Activated naive CD8-positive, alpha-beta T cell treated with anti-CD3 and anti-CD28 coated beads for 36 hours (primary cell): ENCODE measurements around the gene ATOX1. TPM values are rescaled to one million over a fixed set of nuclear protein-coding genes. Genes with fewer than 3 reads are reported as not detected.

Source experiments
- DNase-seq: peaks from one replicate; pipeline ENCODE4 v3.0.0; 2021
- H3K27ac Mint-ChIP-seq: one replicate; pipeline ENCODE4 v1.8.0; 2022; ENCODE audit warnings: mild to moderate bottlenecking, moderate library complexity, mixed read lengths
- H3K27me3 Mint-ChIP-seq: one replicate; pipeline ENCODE4 v1.8.0; 2022; ENCODE audit warnings: mild to moderate bottlenecking, mixed read lengths
- H3K36me3 Mint-ChIP-seq: one replicate; pipeline ENCODE4 v1.8.0; 2021; ENCODE audit warnings: mild to moderate bottlenecking, mixed read lengths
- H3K4me1 Mint-ChIP-seq: one replicate; pipeline ENCODE4 v1.8.0; 2021; ENCODE audit warnings: mixed read lengths
- H3K4me3 Mint-ChIP-seq: one replicate; pipeline ENCODE4 v1.8.0; 2022; ENCODE audit warnings: mild to moderate bottlenecking, moderate library complexity, mixed read lengths
- H3K9me3 Mint-ChIP-seq: one replicate; pipeline ENCODE4 v1.8.0; 2022; ENCODE audit warnings: mixed read lengths
- total RNA-seq, 2 experiments: library from RNA; stranded (reverse); gene quantifications; one replicate each; pipeline ENCODE4 v1.2.3, GENCODE V29; 2021

ATOX1 gene
- total RNA-seq, 2 experiments from 2014 or later, result 97.7 to 98.6 TPM

DNA sequence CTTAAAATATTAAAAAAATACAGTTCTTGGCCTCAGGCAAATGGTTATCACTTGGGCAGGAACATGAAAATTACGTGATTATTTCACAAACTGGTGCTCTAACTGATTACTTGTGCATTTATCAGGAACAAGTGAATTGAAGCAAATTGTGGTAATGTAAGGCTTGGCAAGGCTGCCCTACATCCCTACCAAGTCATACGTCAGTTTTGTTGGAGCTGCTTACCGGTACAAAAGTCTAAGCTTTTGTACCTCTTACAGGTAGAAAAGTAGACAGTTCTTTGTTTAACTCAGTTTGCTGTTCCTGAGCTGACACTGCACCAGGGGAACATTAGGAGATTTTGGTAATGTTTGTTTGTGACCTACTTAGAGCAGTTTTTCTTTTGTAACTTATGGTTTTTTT, 15.5 kb upstream of the ATOX1 start:
- Mint-ChIP-seq H3K27ac (peak overlapping the region; percentile 23), H3K27me3 (no peaks in the 10 kb centered on the region), H3K4me3 (peak overlapping the region; percentile 83), H3K36me3 (peaks cover 45% of the 10 kb centered on the region), H3K4me1 (peaks cover 48% of the 10 kb centered on the region), H3K9me3 (no peaks in the 10 kb centered on the region)
- no peak for DNase-seq

DNA sequence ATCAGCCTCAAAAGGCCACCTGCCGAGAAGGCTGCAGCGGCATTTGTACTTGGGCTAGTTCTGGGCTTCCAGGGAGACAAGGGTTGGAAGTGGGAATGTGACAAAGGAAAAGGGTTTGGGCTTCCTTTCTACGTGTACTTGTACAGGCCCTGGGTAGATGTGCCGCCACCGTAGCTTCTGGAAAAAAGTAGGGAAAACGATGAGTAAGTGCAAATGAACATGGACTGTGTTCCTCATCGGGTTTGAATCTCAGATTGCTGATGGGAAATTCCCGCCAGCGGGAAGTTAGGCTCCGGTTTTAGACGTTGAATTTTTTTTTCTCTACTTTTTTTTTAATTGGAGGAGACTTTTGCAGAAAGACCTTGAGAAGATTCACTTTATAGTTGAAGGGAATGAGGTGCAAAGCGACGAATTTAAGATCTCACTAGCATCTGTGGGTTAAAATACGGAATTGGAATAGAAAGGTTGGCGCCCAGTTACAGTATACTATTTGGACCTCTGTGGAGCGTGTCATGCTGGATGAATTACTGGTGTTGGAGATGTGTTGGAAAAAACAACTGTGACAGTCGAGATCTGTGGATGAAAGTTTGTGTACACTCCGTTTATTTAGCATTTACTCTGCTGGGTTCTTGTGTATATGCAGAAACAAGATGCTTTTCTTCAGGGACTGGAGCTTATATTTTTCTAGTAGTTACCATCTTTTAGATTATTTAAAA, 14.6 kb upstream of the ATOX1 start:
- Mint-ChIP-seq H3K4me1 (peaks cover 43% of the 10 kb centered on the region), H3K36me3 (peaks cover 41% of the 10 kb centered on the region), H3K4me3 (peak overlapping the region; percentile 83), H3K27ac (peak overlapping the region; percentile 86), H3K27me3 (no peaks in the 10 kb centered on the region), H3K9me3 (no peaks in the 10 kb centered on the region)
- DNase-seq, result no peak

DNA sequence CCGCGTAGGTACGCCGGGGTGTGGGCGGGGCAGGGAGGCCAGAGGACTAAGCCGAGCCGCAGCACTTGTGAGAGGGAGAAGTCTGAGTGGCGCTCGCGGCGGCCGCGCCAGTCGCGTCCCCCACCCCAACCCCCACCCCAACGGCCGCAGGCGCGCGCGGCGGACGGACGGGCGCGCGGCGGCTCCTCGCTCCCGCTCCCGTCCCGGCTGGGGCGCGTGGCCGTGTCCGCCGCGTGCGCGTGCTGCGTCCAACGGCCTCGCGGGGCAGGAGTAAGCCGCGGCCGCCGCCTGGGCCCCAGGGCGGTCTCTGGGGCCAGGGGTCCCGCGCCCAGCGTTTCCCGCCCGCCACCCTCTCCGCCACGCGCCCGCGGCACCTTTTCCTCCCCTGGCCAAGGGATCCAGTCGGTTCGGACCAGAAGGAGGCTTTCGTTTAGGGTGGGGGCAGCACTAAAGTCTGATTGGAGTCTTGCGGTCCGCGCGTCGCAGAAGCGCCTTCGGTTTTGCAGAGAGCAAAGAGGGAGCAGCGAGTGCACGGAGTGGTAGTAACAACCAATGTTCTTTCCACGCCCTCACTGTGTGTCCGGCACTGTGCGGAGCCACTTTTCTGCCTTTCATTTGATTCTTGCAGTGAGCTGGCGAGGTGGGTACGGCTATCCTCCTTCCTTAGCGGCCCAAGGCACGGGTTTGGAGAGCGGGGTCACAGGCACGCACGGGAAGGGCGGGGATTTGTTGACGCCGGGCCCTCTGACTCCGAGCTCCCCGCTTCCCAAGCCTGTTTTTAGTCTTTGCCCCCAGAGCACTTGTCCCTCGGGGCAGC, 13.8 kb upstream of the ATOX1 start:
- Mint-ChIP-seq H3K36me3 (peaks cover 34% of the 10 kb centered on the region), H3K9me3 (no peaks in the 10 kb centered on the region), H3K4me1 (peaks cover 35% of the 10 kb centered on the region), H3K4me3 (peak overlapping the region; percentile 83), H3K27me3 (no peaks in the 10 kb centered on the region), H3K27ac (peak overlapping the region; percentile 86)
- DNase-seq, result peak; percentile 36

GRCh38 chr5:151771259-151772028, 13.0 kb upstream of the ATOX1 start, which contains the start of gene G3BP1:
G3BP1 (plus strand) TSS chr5:151771954; CDS start chr5:151786621, 14,667 bp downstream.
- H3K9me3 Mint-ChIP-seq, result no peaks in the 10 kb centered on the region

GRCh38 chr5:151770383-151771258, 12.2 kb upstream of the ATOX1 start:
- Mint-ChIP-seq H3K27me3 (no peaks in the 10 kb centered on the region), H3K4me3 (no peak overlapping the region), H3K4me1 (peaks cover 22% of the 10 kb centered on the region), H3K27ac (no peak overlapping the region), H3K9me3 (no peaks in the 10 kb centered on the region), H3K36me3 (peaks cover 25% of the 10 kb centered on the region)
- peak; percentile 79 for DNase-seq

More at GRCh38 chr5:151771259-151772028, 13.0 kb upstream of the ATOX1 start, which contains the start of gene G3BP1:
- H3K27me3 Mint-ChIP-seq, result no peaks in the 10 kb centered on the region
- peak within 1 kb of the TSS; percentile 83 for H3K4me3 Mint-ChIP-seq
- peak within 1 kb of the TSS; percentile 86 for H3K27ac Mint-ChIP-seq
- DNase-seq, result peak; percentile 98
- peaks cover 30% of the 10 kb centered on the region for H3K36me3 Mint-ChIP-seq
- peaks cover 31% of the 10 kb centered on the region for H3K4me1 Mint-ChIP-seq

GRCh38 chr5:151766975-151767374, 8.5 kb upstream of the ATOX1 start:
- no peak for DNase-seq
- Mint-ChIP-seq H3K9me3 (no peaks in the 10 kb centered on the region), H3K27ac (no peak overlapping the region), H3K36me3 (no peaks in the 10 kb centered on the region), H3K4me1 (peaks cover 2% of the 10 kb centered on the region), H3K27me3 (no peaks in the 10 kb centered on the region), H3K4me3 (no peak overlapping the region)

DNA sequence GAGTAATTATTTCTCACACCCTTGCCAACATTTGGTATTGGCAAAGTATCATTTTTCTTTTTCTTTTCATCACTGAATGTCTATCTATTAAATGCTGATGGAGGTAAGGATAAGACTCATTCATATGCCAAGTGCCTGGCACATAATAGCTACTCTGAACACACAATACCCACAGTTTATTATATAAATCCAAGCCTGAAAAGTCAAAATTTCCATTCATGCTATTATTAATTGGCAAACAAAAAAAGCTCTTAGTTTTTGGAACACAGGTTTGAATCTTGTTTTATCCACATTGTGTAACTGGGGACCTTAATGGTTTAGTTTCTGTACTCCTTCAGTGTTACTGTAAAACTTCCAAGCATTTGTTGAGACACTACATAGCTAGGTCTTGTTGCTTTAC, 6.4 kb upstream of the ATOX1 start:
- Mint-ChIP-seq H3K27ac (no peak overlapping the region), H3K36me3 (no peaks in the 10 kb centered on the region), H3K4me1 (no peaks in the 10 kb centered on the region), H3K27me3 (no peaks in the 10 kb centered on the region), H3K9me3 (no peaks in the 10 kb centered on the region), H3K4me3 (no peak overlapping the region)
- no peak for DNase-seq

DNA sequence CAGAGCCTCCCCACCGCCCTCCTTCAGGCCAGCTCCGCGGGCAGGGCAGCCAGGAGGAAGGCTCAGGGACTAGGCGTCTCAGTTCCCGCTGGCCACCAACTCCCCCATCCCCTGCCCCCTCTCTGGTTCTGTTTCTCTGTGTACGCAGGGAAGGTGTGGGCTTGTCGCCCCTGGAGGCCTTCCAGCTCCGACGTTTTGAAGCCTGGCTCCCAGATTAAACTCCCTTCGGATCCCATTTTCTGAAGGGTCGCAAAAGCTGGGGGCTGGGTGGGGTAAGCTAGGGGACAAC, 346 bp downstream of the ATOX1 start:
- Mint-ChIP-seq H3K27ac (peak overlapping the region; percentile 87), H3K4me1 (peaks cover 36% of the 10 kb centered on the region), H3K36me3 (peaks cover 16% of the 10 kb centered on the region), H3K27me3 (no peaks in the 10 kb centered on the region), H3K4me3 (peak overlapping the region; percentile 91), H3K9me3 (no peaks in the 10 kb centered on the region)
- no peak for DNase-seq

GRCh38 chr5:151757233-151758140, 944 bp downstream of the ATOX1 start:
- peaks cover 39% of the 10 kb centered on the region for H3K4me1 Mint-ChIP-seq
- DNase-seq, result no peak
- H3K27me3 Mint-ChIP-seq, result no peaks in the 10 kb centered on the region
- H3K36me3 Mint-ChIP-seq, result peaks cover 20% of the 10 kb centered on the region
- H3K9me3 Mint-ChIP-seq, result no peaks in the 10 kb centered on the region
- peak overlapping the region; percentile 91 for H3K4me3 Mint-ChIP-seq
- peak overlapping the region; percentile 87 for H3K27ac Mint-ChIP-seq

- Mint-ChIP-seq H3K27me3 (no peaks in the 10 kb centered on the region), H3K4me3 (no peak overlapping the region), H3K36me3 (peaks cover 20% of the 10 kb centered on the region), H3K9me3 (no peaks in the 10 kb centered on the region), H3K4me1 (peaks cover 42% of the 10 kb centered on the region), H3K27ac (peak overlapping the region; percentile 51)
- DNase-seq, result no peak
Observed at GRCh38 chr5:151755383-151755782, 3.0 kb downstream of the ATOX1 start.

DNA sequence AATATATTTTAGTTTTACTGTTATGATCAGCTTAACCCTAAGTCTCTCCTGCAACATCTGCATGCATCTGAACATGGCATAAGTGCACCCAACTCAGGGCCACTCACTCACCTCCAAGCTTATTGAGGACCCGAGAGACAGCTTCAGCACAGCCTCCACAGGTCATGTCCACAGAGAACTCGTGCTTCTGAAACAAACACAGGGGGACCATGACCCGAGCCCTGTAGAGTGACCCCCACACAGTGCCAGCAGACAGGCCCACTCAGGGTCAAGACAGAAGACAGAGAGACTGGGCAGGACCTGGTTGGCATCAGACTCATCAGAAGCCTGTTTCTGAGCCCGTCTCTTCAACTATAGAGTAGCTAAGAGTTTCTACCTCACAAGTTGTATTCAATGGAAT, 6.8 kb downstream of the ATOX1 start:
- no peak for DNase-seq
- no peaks in the 10 kb centered on the region for H3K9me3 Mint-ChIP-seq
- H3K27me3 Mint-ChIP-seq, result no peaks in the 10 kb centered on the region
- H3K4me3 Mint-ChIP-seq, result no peak overlapping the region
- H3K27ac Mint-ChIP-seq, result no peak overlapping the region
- peaks cover 17% of the 10 kb centered on the region for H3K36me3 Mint-ChIP-seq
- H3K4me1 Mint-ChIP-seq, result peaks cover 36% of the 10 kb centered on the region

DNA sequence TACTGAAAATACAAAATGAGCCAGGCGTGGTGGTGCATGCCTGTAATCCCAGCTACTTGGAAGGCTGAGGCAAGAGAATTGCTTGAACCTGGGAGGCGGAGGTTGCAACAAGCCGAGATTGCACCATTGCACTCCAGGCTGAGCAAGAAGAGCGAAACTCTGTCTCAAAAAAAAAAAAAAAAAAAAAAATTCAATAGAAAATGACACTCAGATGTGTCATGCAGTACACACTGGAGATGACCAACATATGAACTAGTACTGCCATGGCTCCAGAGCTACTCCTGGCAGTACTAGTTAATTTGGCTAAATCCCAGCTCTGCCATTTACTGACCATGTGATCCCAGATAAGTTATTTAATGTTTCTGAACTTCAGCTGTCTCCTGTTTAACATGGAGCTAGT, 7.3 kb downstream of the ATOX1 start:
- H3K27me3 Mint-ChIP-seq, result no peaks in the 10 kb centered on the region
- H3K36me3 Mint-ChIP-seq, result peaks cover 17% of the 10 kb centered on the region
- H3K4me1 Mint-ChIP-seq, result peaks cover 35% of the 10 kb centered on the region
- no peaks in the 10 kb centered on the region for H3K9me3 Mint-ChIP-seq
- no peak overlapping the region for H3K4me3 Mint-ChIP-seq
- H3K27ac Mint-ChIP-seq, result no peak overlapping the region
- no peak for DNase-seq

DNA sequence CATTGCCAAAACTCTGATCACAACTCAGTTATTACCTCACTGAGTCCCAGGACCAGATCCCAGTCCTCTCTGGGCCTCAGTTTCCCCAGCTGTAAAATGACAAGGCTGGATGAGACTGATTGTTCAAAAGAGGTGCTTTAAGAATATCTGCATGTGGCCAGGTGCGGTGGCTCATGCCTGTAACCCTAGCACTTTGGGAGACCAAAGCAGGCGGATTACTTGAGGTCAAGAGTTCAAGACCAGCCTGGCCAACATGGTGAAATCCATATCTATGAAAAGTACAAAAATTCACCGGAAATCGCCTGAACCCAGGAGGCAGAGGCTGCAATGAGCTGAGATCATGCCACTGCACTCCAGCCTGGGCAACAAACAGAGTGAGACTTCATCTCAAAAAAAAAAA, 8.3 kb downstream of the ATOX1 start:
- H3K27me3 Mint-ChIP-seq, result no peaks in the 10 kb centered on the region
- H3K36me3 Mint-ChIP-seq, result peaks cover 24% of the 10 kb centered on the region
- peak overlapping the region; percentile 74 for H3K27ac Mint-ChIP-seq
- H3K4me3 Mint-ChIP-seq, result no peak overlapping the region
- DNase-seq, result no peak
- H3K9me3 Mint-ChIP-seq, result no peaks in the 10 kb centered on the region
- peaks cover 34% of the 10 kb centered on the region for H3K4me1 Mint-ChIP-seq
